Nephron progenitor cell (in vitro differentiated cells): ENCODE measurements around the gene CMTM4.

Source experiments
- DNase-seq: peaks from one replicate; pipeline ENCODE4 v3.0.0; 2021
- H3K27ac Mint-ChIP-seq: 2 replicates; pipeline ENCODE4 v1.8.0; 2021; ENCODE audit warnings: mild to moderate bottlenecking, moderate library complexity, mixed read lengths
- H3K27me3 Mint-ChIP-seq: 2 replicates; pipeline ENCODE4 v1.8.0; 2021; ENCODE audit warnings: mild to moderate bottlenecking, low read depth, mixed read lengths; ENCODE audit not compliant: poor library complexity
- H3K36me3 Mint-ChIP-seq: 2 replicates; pipeline ENCODE4 v1.8.0; 2021; ENCODE audit warnings: low read depth, mixed read lengths
- H3K4me1 Mint-ChIP-seq: 2 replicates; pipeline ENCODE4 v1.8.0; 2021; ENCODE audit warnings: mixed read lengths
- H3K4me3 Mint-ChIP-seq: 2 replicates; pipeline ENCODE4 v1.8.0; 2021; ENCODE audit warnings: mild to moderate bottlenecking, moderate library complexity, mixed read lengths
- H3K9me3 Mint-ChIP-seq: 2 replicates; pipeline ENCODE4 v1.8.0; 2021; ENCODE audit warnings: mild to moderate bottlenecking, moderate library complexity, mixed read lengths
- CTCF ChIP-seq: fragments of 200-600 bp; sonication (generic); IDR thresholded peaks from 2 replicates; pipeline ENCODE4 v1.5.0; 2021; ENCODE audit warnings: antibody characterized with exemption

Gene CMTM4

GRCh38 chr16:66713076-66713475, 16.5 kb upstream of the CMTM4 start:
- Mint-ChIP-seq H3K27ac (no peak overlapping the region), H3K4me3 (no peak overlapping the region), H3K36me3 (peaks cover 6% of the 10 kb centered on the region)

GRCh38 chr16:66712512-66712911, 16.0 kb upstream of the CMTM4 start:
- H3K9me3 Mint-ChIP-seq = peaks cover 20% of the 10 kb centered on the region
- no peak overlapping the region for H3K4me3 Mint-ChIP-seq
- DNase-seq = no peak
- H3K27ac Mint-ChIP-seq = no peak overlapping the region
- peaks cover 9% of the 10 kb centered on the region for H3K27me3 Mint-ChIP-seq
- H3K4me1 Mint-ChIP-seq = peaks cover 8% of the 10 kb centered on the region
- TF ChIP-seq CTCF = no peak
- H3K36me3 Mint-ChIP-seq = peaks cover 6% of the 10 kb centered on the region

More at GRCh38 chr16:66713076-66713475, 16.5 kb upstream of the CMTM4 start:
- DNase-seq = no peak
- H3K9me3 Mint-ChIP-seq = peaks cover 20% of the 10 kb centered on the region
- peaks cover 9% of the 10 kb centered on the region for H3K27me3 Mint-ChIP-seq
- TF ChIP-seq CTCF = no peak
- peaks cover 4% of the 10 kb centered on the region for H3K4me1 Mint-ChIP-seq

- peaks cover 20% of the 10 kb centered on the region for H3K9me3 Mint-ChIP-seq
- H3K36me3 Mint-ChIP-seq = peaks cover 6% of the 10 kb centered on the region
- no peak overlapping the region for H3K4me3 Mint-ChIP-seq
- H3K4me1 Mint-ChIP-seq = peaks cover 13% of the 10 kb centered on the region
- TF ChIP-seq CTCF = no peak
- H3K27ac Mint-ChIP-seq = no peak overlapping the region
- no peak for DNase-seq
- H3K27me3 Mint-ChIP-seq = peaks cover 6% of the 10 kb centered on the region
These were observed 15.0 kb upstream of the CMTM4 start for GRCh38 chr16:66711581-66711980.

- Mint-ChIP-seq H3K9me3 (peaks cover 11% of the 10 kb centered on the region), H3K4me1 (peaks cover 18% of the 10 kb centered on the region), H3K36me3 (no peaks in the 10 kb centered on the region), H3K27ac (no peak overlapping the region), H3K4me3 (no peak overlapping the region), H3K27me3 (peaks cover 12% of the 10 kb centered on the region)
- no peak for DNase-seq
- no peak for TF ChIP-seq CTCF
These were observed 9.9 kb upstream of the CMTM4 start for GRCh38 chr16:66706506-66706880.

- no peak for DNase-seq
- no peak for TF ChIP-seq CTCF
- peaks cover 18% of the 10 kb centered on the region for H3K4me1 Mint-ChIP-seq
- H3K9me3 Mint-ChIP-seq = peaks cover 6% of the 10 kb centered on the region
- H3K4me3 Mint-ChIP-seq = no peak overlapping the region
- H3K36me3 Mint-ChIP-seq = no peaks in the 10 kb centered on the region
- peaks cover 14% of the 10 kb centered on the region for H3K27me3 Mint-ChIP-seq
- no peak overlapping the region for H3K27ac Mint-ChIP-seq
These were observed 9.4 kb upstream of the CMTM4 start for GRCh38 chr16:66705790-66706505.
